A549 treated with AZD9567 at 1 μM for 4 hours (cell line): ENCODE data around the gene CCR9. TPM values are rescaled to one million over a fixed set of nuclear protein-coding genes. Genes with fewer than 3 reads are reported as not detected.

Experiments used
- total RNA-seq: library from RNA; stranded (reverse); fragments of 200-300 nt; extraction: Qiagen RNA extraction; gene quantifications from 5 replicates; pipeline ENCODE4 v1.2.3, GENCODE V29; 2022; ENCODE audit not compliant: insufficient read depth

The CCR9 gene, protein sequence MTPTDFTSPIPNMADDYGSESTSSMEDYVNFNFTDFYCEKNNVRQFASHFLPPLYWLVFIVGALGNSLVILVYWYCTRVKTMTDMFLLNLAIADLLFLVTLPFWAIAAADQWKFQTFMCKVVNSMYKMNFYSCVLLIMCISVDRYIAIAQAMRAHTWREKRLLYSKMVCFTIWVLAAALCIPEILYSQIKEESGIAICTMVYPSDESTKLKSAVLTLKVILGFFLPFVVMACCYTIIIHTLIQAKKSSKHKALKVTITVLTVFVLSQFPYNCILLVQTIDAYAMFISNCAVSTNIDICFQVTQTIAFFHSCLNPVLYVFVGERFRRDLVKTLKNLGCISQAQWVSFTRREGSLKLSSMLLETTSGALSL
- total RNA-seq = 0.02 TPM in 1 of 5 replicates, not detected in the others

DNA sequence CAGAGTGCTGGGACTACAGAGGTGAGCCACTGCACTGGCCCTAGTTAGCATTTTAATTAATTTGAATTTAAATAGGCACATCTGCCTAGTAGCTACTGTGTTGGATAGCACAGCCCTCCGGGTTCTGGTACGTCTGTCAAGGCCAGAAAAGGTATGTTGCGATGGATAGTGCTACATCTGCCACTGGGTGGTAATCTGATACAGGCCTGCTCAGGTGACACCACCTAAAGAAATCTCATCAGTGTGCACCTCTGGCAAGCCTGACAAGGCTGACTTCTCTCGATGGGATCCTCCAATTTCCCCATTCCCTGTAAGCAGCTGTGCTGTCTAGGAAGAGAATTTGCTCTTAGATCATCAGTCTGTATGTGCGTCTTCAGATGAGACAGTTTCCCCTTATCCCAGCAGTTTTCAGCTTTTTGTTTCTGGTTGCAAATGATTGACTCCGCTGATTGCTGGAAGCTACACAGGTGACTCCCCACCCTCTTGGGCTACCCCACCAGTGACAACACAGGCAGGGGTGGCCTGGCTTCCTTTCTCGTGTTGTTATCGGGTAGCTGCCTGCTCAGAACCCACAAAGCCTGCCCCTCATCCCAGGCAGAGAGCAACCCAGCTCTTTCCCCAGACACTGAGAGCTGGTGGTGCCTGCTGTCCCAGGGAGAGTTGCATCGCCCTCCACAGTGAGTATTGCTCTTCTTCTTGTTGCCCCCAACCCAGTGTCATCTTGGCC is at the start of gene CCR9:
CCR9 (plus strand) TSS at position 565 of the 727 bp plus-strand sequence. CDS start 8,391 bp downstream, outside the sequence.

DNA sequence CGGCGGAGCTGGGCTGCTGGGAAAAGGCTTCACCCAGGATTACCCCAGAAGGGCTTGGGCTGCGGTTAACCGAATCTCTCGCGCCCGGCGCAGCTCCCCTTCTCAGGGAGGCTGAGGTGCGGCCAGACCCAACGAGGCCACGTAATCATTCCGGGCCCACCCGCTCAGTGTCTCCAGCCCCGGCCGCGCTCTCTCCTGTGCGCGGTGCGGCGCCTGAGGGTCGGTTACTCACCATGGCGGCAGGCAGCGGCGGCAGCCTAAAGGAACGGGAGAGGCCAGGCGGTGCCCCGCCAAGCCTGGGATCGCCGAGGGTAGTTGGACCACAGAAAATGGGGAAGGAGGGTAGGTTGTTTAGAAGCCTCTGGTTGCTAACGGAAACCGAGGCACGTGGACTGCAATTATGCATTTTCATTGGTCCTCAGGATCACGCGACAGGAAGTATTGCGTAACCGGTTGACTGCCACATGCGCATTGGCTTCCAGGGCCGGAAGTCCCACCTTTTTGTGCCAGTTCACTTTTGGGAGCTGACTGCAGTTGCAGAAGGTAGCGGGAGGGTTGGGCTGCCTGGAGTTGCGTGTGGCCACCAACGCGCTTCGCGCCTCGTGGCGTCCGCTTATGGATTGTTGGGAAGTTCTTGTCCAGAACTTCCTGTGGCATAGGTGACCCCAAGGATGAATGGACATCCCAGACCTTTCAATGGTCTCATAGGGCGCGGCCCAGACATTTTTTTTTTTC is 44.4 kb upstream of the CCR9 start, which contains the start of gene LZTFL1:
LZTFL1 (minus strand) TSS at position 363 of the 735 bp plus-strand sequence; CDS start at position 235, 128 bp downstream.

GRCh38 chr3:45943207-45943846 is 57.0 kb downstream of the CCR9 start, which contains the start of gene CXCR6:
TSS of gene CXCR6 (plus strand) at chr3:45943464. CDS start at chr3:45946482, 3,018 bp downstream.

Other genes starting within 250 kb of the CCR9 start
- 15.1 to 24.8 TPM (median 17.5 TPM) in 5 replicates for gene SACM1L, start 197.1 kb upstream of the CCR9 start, total RNA-seq
- 0.02 to 0.08 TPM (median 0.06 TPM) in 3 of 5 replicates, not detected in the others for gene SLC6A20, start 90.0 kb upstream of the CCR9 start, total RNA-seq
- gene LZTFL1, start 44.4 kb upstream of the CCR9 start, total RNA-seq = 15.4 to 24.4 TPM (median 16.8 TPM) in 5 replicates
- gene CXCR6, start 56.9 kb downstream of the CCR9 start, total RNA-seq = not detected in 5 replicates
- gene FYCO1, start 109.3 kb downstream of the CCR9 start, total RNA-seq = 4.2 to 5.1 TPM (median 4.5 TPM) in 5 replicates
- not detected in 5 replicates for gene XCR1, start 140.9 kb downstream of the CCR9 start, total RNA-seq